Measurements from ENCODE around the gene APOBEC3B. TPM values are rescaled to one million over a fixed set of nuclear protein-coding genes. Genes with fewer than 3 reads are reported as not detected.

The APOBEC3B gene
- total RNA-seq, 2 experiments from 2014 or later = 1.7 to 31.9 TPM

GRCh38 chr22:38955250-38955905 is 26.8 kb upstream of the APOBEC3B start:
- CTCF ChIA-PET (ENCODE audit: unreplicated experiment) = no interaction called here
- Histone ChIP-seq H3K36me3 (ENCODE audit: insufficient read depth, low read length) (no peaks in the 10 kb centered on the region), H3K4me1 (ENCODE audit: insufficient read depth, low read length, poor library complexity, severe bottlenecking) (peaks cover 5% of the 10 kb centered on the region), H3K27ac (ENCODE audit: low read depth, low read length, poor library complexity, severe bottlenecking) (no peak overlapping the region), H2AFZ (ENCODE audit: low read length) (no peak overlapping the region), H3K9me3 (ENCODE audit: low read length) (no peaks in the 10 kb centered on the region), H3K79me2 (ENCODE audit: insufficient read depth, low read depth, low read length) (no peaks in the 10 kb centered on the region), H3K4me3 (ENCODE audit: low read depth, low read length, poor library complexity, severe bottlenecking) (no peak overlapping the region), H3K9me2 (ENCODE audit: insufficient read depth, low read length) (no peaks in the 10 kb centered on the region), H4K20me1 (ENCODE audit: insufficient read depth, low read length) (no peaks in the 10 kb centered on the region), H3K4me2 (ENCODE audit: low read length) (no peak overlapping the region)
- POLR2A ChIA-PET = no interaction called here
- intact Hi-C loops (cut with micrococcal nuclease; ENCODE audit: unreplicated experiment) = no loop called here
- BruUV-seq (replicated peaks) = no TSS peak
- TF ChIP-seq CTCF (conservative IDR thresholded peaks at IDR 0.05; ENCODE audit: low read length) (no peak), EZH2phosphoT487 (IDR thresholded peaks at IDR 0.05; ENCODE audit: borderline replicate concordance, low read depth, low read length) (no peak)
- no peak for DNase-seq (ENCODE audit: low spot score)

- Histone ChIP-seq H2AFZ (ENCODE audit: low read length) (no peak overlapping the region), H3K4me3 (ENCODE audit: low read depth, low read length, poor library complexity, severe bottlenecking) (no peak overlapping the region), H3K9me2 (ENCODE audit: insufficient read depth, low read length) (no peaks in the 10 kb centered on the region), H4K20me1 (ENCODE audit: insufficient read depth, low read length) (no peaks in the 10 kb centered on the region), H3K79me2 (ENCODE audit: insufficient read depth, low read depth, low read length) (no peaks in the 10 kb centered on the region), H3K36me3 (ENCODE audit: insufficient read depth, low read length) (no peaks in the 10 kb centered on the region), H3K9me3 (ENCODE audit: low read length) (no peaks in the 10 kb centered on the region), H3K27ac (ENCODE audit: low read depth, low read length, poor library complexity, severe bottlenecking) (no peak overlapping the region), H3K4me2 (ENCODE audit: low read length) (no peak overlapping the region), H3K4me1 (ENCODE audit: insufficient read depth, low read length, poor library complexity, severe bottlenecking) (peaks cover 5% of the 10 kb centered on the region)
- TF ChIP-seq CTCF (conservative IDR thresholded peaks at IDR 0.05; ENCODE audit: low read length) (no peak), EZH2phosphoT487 (IDR thresholded peaks at IDR 0.05; ENCODE audit: borderline replicate concordance, low read depth, low read length) (no peak)
- no peak for DNase-seq (ENCODE audit: low spot score)
- intact Hi-C loops (cut with micrococcal nuclease; ENCODE audit: unreplicated experiment) = no loop called here
- ChIA-PET CTCF (ENCODE audit: unreplicated experiment) (no interaction called here), POLR2A (no interaction called here)
- BruUV-seq (replicated peaks) = no TSS peak
These were observed 26.2 kb upstream of the APOBEC3B start for GRCh38 chr22:38955926-38956325.

- H3K9me3 ChIP-seq (ENCODE audit: low read length) = no peaks in the 10 kb centered on the region
- H4K20me1 ChIP-seq (ENCODE audit: insufficient read depth, low read length) = no peaks in the 10 kb centered on the region
- no peaks in the 10 kb centered on the region for H3K36me3 ChIP-seq (ENCODE audit: insufficient read depth, low read length)
- no peak overlapping the region for H3K4me2 ChIP-seq (ENCODE audit: low read length)
- no peak overlapping the region for H2AFZ ChIP-seq (ENCODE audit: low read length)
- H3K79me2 ChIP-seq (ENCODE audit: insufficient read depth, low read depth, low read length) = no peaks in the 10 kb centered on the region
- ChIA-PET POLR2A (no interaction called here), CTCF (ENCODE audit: unreplicated experiment) (no interaction called here)
- BruUV-seq (replicated peaks) = no TSS peak
- no peak for DNase-seq (ENCODE audit: low spot score)
- TF ChIP-seq CTCF (conservative IDR thresholded peaks at IDR 0.05; ENCODE audit: low read length) (no peak), EZH2phosphoT487 (IDR thresholded peaks at IDR 0.05; ENCODE audit: borderline replicate concordance, low read depth, low read length) (no peak)
- H3K27ac ChIP-seq (ENCODE audit: low read depth, low read length, poor library complexity, severe bottlenecking) = no peak overlapping the region
- intact Hi-C loops (cut with micrococcal nuclease; ENCODE audit: unreplicated experiment) = no loop called here
- no peaks in the 10 kb centered on the region for H3K9me2 ChIP-seq (ENCODE audit: insufficient read depth, low read length)
- H3K4me3 ChIP-seq (ENCODE audit: low read depth, low read length, poor library complexity, severe bottlenecking) = no peak overlapping the region
- peaks cover 5% of the 10 kb centered on the region for H3K4me1 ChIP-seq (ENCODE audit: insufficient read depth, low read length, poor library complexity, severe bottlenecking)
These were observed 25.6 kb upstream of the APOBEC3B start for GRCh38 chr22:38956551-38956950.

Measured in OCI-LY7 (cell line).